Karpas-422 (cell line): ENCODE results near the gene TRIP6. TPM values are rescaled to one million over a fixed set of nuclear protein-coding genes. Genes with fewer than 3 reads are reported as not detected.

Source experiments
- DNase-seq: peaks from one replicate; pipeline ENCODE4 v3.0.0-alpha.2; 2015
- H2AFZ ChIP-seq: fragments of 200-600 bp; sonication (generic); 2 replicates; pipeline ENCODE4 v1.6.1; 2014; ENCODE audit warnings: antibody characterized with exemption, low read length, mixed read lengths
- H3K27ac ChIP-seq: fragments of 200-600 bp; sonication (generic); 2 replicates; pipeline ENCODE4 v1.5.1; 2014; ENCODE audit warnings: mild to moderate bottlenecking, low read length, moderate library complexity
- H3K27me3 ChIP-seq: fragments of 200-600 bp; sonication (generic); 2 replicates; pipeline ENCODE4 v1.6.1; 2014; ENCODE audit warnings: low read length, mixed read lengths
- H3K36me3 ChIP-seq: fragments of 200-600 bp; sonication (generic); 2 replicates; pipeline ENCODE4 v1.6.1; 2014; ENCODE audit warnings: low read length, mixed read lengths; ENCODE audit not compliant: insufficient read depth
- H3K4me1 ChIP-seq: fragments of 200-600 bp; sonication (generic); 2 replicates; pipeline ENCODE4 v1.6.1; 2014; ENCODE audit warnings: mild to moderate bottlenecking, low read length, mixed read lengths
- H3K4me2 ChIP-seq: fragments of 200-600 bp; sonication (generic); 2 replicates; pipeline ENCODE4 v1.6.1; 2014; ENCODE audit warnings: low read length, low read depth, mild to moderate bottlenecking; ENCODE audit not compliant: poor library complexity, severe bottlenecking
- H3K4me3 ChIP-seq: fragments of 200-600 bp; sonication (generic); 2 replicates; pipeline ENCODE4 v1.5.1; 2014; ENCODE audit warnings: mild to moderate bottlenecking, antibody characterized with exemption, low read length, mixed read lengths
- H3K79me2 ChIP-seq: fragments of 200-600 bp; sonication (generic); 2 replicates; pipeline ENCODE4 v1.6.1; 2014; ENCODE audit warnings: mild to moderate bottlenecking, low read length, mixed read lengths
- H3K9ac ChIP-seq: fragments of 200-600 bp; sonication (generic); 2 replicates; pipeline ENCODE4 v1.6.0; 2014; ENCODE audit warnings: low read length
- H3K9me2 ChIP-seq: fragments of 200-600 bp; sonication (generic), shearing (Covaris generic); replicated peaks from 2 replicates; pipeline ENCODE4 v1.6.0; 2014; ENCODE audit warnings: mild to moderate bottlenecking, low read length, moderate library complexity; ENCODE audit not compliant: insufficient read depth
- H3K9me3 ChIP-seq: fragments of 300-700, 200-600 bp; sonication (generic); 2 replicates; pipeline ENCODE4 v1.6.1; 2014; ENCODE audit warnings: low read length, mixed read lengths
- H4K20me1 ChIP-seq: fragments of 200-600 bp; sonication (generic); 2 replicates; pipeline ENCODE4 v1.6.1; 2014; ENCODE audit warnings: mild to moderate bottlenecking, antibody characterized with exemption, low read length, low read depth; ENCODE audit not compliant: insufficient read depth
- total RNA-seq: library from RNA; depleted of rRNA; stranded (reverse); fragments of >200 nt; shearing (Covaris generic); gene quantifications from 2 replicates; pipeline ENCODE4 v1.2.3, GENCODE V29; 2014; ENCODE audit warnings: low replicate concordance

TRIP6 gene
- total RNA-seq, 1 experiment from 2014 or later: 19.5 TPM

GRCh38 chr7:100887516-100888290, 20.5 kb downstream of the TRIP6 start:
- Histone ChIP-seq H3K4me3 (peak overlapping the region; percentile 88), H4K20me1 (0 out of 2 replicates have a peak, but pooled peaks cover 6% of the 10 kb centered on the region), H3K27me3 (no peaks in the 10 kb centered on the region), H3K79me2 (peaks cover 16% of the 10 kb centered on the region), H3K4me1 (peaks cover 44% of the 10 kb centered on the region), H3K4me2 (peak overlapping the region; percentile 72), H3K9me2 (no peaks in the 10 kb centered on the region), H3K9ac (peak overlapping the region; percentile 97), H3K36me3 (peaks cover 23% of the 10 kb centered on the region), H3K9me3 (no peaks in the 10 kb centered on the region), H3K27ac (peak overlapping the region; percentile 78), H2AFZ (no peak overlapping the region)
- DNase-seq: peak; percentile 96

DNA sequence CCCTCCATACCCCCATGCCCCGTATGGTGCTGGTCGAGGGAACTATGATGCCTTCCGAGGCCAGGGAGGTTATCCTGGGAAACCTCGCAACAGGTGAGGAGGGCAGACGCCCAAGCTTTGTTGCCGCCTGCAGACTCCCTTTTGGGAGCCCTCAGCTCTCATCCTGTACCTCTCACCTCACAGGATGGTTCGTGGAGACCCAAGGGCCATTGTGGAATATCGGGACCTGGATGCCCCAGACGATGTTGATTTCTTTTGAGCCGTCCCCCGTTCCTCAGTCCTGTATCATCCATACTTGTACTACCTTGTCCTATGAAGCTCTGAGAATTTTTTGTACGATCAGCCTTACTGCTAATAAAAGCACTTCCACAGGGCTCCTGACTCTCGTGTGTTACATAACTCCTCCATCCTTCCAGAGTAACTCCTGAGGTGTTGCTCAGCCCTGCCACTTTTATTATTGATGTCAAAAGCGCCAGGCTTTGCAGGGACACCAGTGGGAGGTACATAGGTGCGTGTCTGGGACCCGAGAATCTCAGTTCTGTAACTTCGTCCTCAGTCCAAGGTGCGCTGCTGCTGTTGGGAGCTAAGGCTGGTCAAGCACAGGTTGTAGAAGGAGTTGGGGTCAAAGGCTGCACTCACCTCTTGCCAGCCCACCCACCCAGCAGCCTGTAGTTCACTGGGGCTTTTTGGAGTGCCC, 21.3 kb downstream of the TRIP6 start:
- Histone ChIP-seq H3K79me2 (peaks cover 16% of the 10 kb centered on the region), H4K20me1 (0 out of 2 replicates have a peak, but pooled peaks cover 3% of the 10 kb centered on the region), H3K4me3 (peak overlapping the region; percentile 88)

DNA sequence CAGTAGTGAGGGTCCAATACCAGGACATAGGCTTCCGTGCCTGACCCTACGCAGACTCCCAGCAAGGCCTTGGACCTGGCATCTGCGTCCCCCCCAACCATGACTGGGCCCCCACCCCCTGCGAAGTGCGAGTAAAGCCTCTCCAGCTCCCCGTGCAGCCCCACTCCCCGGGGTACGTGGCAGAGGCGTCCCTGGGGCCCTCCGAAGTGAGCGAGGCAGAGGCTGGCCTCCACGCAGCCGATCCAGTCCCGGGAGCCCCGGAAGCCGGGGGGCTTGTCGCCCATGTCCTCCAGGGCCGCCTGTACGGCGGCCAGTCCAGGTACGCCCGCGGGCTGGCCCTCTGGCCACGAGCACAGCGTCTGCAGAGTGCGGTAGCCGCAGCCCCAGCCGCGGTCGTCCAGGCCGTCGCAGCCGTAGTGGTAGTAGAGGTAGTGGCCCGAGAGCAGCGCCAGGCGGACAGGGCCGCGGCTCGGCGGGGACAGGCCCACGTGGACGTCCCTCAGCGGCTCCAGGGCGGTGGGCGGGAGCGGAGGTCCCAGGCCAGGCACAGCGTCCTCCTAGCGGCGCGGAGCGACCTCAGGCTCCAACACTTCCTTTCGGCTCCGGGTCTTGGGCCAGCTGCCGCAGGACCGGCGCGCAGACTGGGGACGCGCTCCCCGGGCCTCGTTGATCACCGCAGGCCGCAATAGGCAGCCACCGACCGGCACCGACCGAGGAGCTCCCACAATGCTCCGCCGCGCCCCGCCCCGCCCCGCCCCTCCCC, 22.0 kb downstream of the TRIP6 start, which contains the start of gene UFSP1:
Gene UFSP1, minus strand, starts transcription at position 728 of the 763 bp plus-strand sequence. Its CDS starts 444 bp downstream, at position 284.
- peaks cover 44% of the 10 kb centered on the region for H3K4me1 ChIP-seq
- no peaks in the 10 kb centered on the region for H3K9me3 ChIP-seq
- DNase-seq: peak; percentile 62
- H3K27ac ChIP-seq: peak within 1 kb of the TSS; percentile 78
- peak within 1 kb of the TSS; percentile 97 for H3K9ac ChIP-seq
- peaks cover 23% of the 10 kb centered on the region for H3K36me3 ChIP-seq
- peaks cover 16% of the 10 kb centered on the region for H3K79me2 ChIP-seq
- no peaks in the 10 kb centered on the region for H3K9me2 ChIP-seq
- peak within 1 kb of the TSS; percentile 85 for H3K4me2 ChIP-seq
- no peaks in the 10 kb centered on the region for H3K27me3 ChIP-seq
- peak within 1 kb of the TSS; percentile 73 for H2AFZ ChIP-seq
- no peaks in the 10 kb centered on the region for H4K20me1 ChIP-seq
- H3K4me3 ChIP-seq: peak within 1 kb of the TSS; percentile 88

More for the DNA sequence above, 21.3 kb downstream of the TRIP6 start:
- Histone ChIP-seq H3K9ac (peak overlapping the region; percentile 97), H2AFZ (no peak overlapping the region), H3K4me2 (peak overlapping the region; percentile 72), H3K36me3 (peaks cover 23% of the 10 kb centered on the region), H3K4me1 (peaks cover 44% of the 10 kb centered on the region), H3K9me3 (no peaks in the 10 kb centered on the region), H3K27me3 (no peaks in the 10 kb centered on the region), H3K27ac (peak overlapping the region; percentile 78), H3K9me2 (no peaks in the 10 kb centered on the region)
- peak; percentile 63 for DNase-seq

DNA sequence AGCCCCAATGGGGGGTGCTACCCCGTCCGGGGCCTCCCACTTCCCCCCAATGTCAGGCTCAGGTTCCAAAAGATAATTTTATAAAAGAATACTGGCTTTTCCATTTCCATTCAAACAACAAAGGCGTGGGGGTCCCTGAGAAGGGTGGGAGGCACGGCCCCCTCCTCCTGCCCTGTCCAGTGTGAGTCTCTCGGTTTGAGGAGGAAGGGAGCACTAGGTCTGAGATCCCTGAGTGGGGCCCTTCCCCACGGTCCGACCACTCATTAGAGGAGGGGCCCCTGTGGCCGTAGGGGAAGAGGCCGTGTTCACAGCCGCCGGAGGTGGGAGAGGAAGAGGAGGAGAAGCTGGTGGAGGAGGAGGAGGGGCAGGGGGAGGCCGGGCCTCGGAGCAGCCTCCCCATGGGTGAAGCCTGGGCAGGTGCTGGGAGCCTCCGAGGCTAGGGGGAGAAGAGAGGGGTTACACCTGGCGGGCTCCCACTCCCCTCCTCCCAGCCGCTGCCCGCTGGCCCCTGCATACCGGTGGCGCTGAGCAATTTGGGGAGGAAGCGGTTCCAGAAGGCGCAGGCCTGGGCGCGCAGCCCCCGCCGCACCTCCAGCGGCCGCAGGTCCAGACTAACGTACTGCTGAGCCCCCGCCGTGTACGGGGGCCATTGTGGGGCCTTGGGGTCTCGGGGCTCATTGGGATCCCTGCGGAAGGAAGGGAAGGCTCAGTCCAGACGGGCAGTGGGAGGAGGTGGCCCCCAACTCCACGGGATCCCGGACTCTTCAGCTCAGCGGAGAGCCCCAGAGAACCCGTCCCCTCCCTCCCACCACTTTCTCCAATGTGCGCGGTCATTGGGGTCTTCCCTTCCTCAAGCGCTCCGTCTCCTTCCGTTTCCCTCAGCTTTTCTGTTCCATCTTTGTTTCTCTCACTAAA, 23.7 kb downstream of the TRIP6 start:
- 0 out of 2 replicates have a peak overlapping the region, but pooled peaks have one; percentile 73 for H2AFZ ChIP-seq
- H3K27me3 ChIP-seq: no peaks in the 10 kb centered on the region
- no peak overlapping the region for H3K27ac ChIP-seq
- H3K79me2 ChIP-seq: peaks cover 16% of the 10 kb centered on the region
- no peaks in the 10 kb centered on the region for H3K9me3 ChIP-seq
- H3K36me3 ChIP-seq: peaks cover 22% of the 10 kb centered on the region
- no peaks in the 10 kb centered on the region for H3K9me2 ChIP-seq
- peak overlapping the region; percentile 69 for H3K4me3 ChIP-seq
- peak overlapping the region; percentile 78 for H3K9ac ChIP-seq
- H3K4me2 ChIP-seq: peak overlapping the region; percentile 85
- H3K4me1 ChIP-seq: peaks cover 46% of the 10 kb centered on the region
- no peaks in the 10 kb centered on the region for H4K20me1 ChIP-seq
- DNase-seq: no peak

DNA sequence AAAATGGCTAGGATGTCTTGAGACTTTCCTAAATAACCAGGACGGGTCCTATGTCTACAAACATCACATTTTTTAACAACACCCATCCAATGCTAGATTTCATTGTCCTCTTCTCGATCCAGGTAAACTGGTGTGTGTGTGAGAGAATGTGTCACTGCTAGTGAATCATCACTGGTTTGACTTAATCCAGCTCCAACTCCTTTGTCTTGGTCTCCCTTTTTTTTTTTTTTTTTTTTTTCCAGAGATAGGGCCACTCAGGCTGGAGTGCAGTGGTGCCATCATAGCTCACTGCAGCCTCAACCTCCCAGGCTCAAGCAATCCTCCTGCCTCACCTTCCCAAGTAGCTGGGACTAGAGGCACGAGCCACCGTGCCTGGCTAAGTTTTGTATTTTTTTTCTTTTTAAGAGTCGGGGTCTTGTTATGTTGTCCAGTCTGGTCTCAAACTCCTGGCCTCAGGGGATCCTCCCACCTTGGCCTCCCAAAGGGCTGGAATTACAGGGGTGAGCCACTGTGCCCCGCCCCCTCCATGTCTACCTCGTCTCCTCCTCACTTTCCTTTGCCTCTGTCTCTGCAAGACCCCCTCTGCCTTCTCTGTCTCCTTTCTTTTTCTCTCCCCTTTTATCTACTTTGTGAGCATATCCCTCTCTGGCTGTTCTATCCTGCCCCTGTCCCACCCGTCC, 24.5 kb downstream of the TRIP6 start:
- Histone ChIP-seq H3K4me3 (no peak overlapping the region), H3K36me3 (peaks cover 16% of the 10 kb centered on the region), H3K79me2 (peaks cover 16% of the 10 kb centered on the region), H4K20me1 (no peaks in the 10 kb centered on the region), H3K9me3 (no peaks in the 10 kb centered on the region), H3K9ac (no peak overlapping the region), H3K27me3 (no peaks in the 10 kb centered on the region), H2AFZ (no peak overlapping the region), H3K9me2 (no peaks in the 10 kb centered on the region), H3K27ac (no peak overlapping the region), H3K4me2 (no peak overlapping the region), H3K4me1 (peaks cover 38% of the 10 kb centered on the region)
- no peak for DNase-seq

- peaks cover 29% of the 10 kb centered on the region for H3K4me1 ChIP-seq
- H3K4me3 ChIP-seq: no peak overlapping the region
- peaks cover 8% of the 10 kb centered on the region for H3K36me3 ChIP-seq
- H3K4me2 ChIP-seq: no peak overlapping the region
- no peaks in the 10 kb centered on the region for H4K20me1 ChIP-seq
- H3K9ac ChIP-seq: no peak overlapping the region
- peaks cover 16% of the 10 kb centered on the region for H3K79me2 ChIP-seq
- no peak for DNase-seq
- H3K27ac ChIP-seq: no peak overlapping the region
- no peaks in the 10 kb centered on the region for H3K9me3 ChIP-seq
- no peaks in the 10 kb centered on the region for H3K27me3 ChIP-seq
- H3K9me2 ChIP-seq: no peaks in the 10 kb centered on the region
- no peak overlapping the region for H2AFZ ChIP-seq
Measured at GRCh38 chr7:100892364-100893317, 25.5 kb downstream of the TRIP6 start.
